ENCODE data around the gene CRADD.
"Not testable (repeated sequence)": the region's sequence is repeated elsewhere in the genome, so short reads cannot be mapped to it uniquely, and the experiment has no call there.

CRADD gene

DNA sequence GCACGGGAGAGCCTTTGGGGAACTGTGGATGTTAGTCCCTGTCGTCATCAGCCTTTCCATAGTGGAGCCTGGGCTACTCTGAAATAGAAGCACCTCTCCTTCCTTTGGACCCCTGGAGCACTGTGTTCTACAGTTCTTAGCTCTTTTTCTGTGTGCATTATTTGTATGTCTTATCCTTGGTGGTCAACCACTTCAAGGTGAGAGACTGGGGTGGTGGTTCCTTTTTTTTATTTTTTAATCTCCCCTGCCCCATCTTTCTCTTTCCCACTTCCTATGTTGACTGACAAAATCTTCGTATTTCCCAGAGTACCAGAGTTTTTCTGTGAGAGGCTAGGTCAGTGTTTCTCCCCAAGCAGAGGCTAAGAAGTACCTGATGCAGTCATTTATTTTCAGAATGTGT lies 111.7 kb downstream of the CRADD start:
- no peak for DNase-seq

DNA sequence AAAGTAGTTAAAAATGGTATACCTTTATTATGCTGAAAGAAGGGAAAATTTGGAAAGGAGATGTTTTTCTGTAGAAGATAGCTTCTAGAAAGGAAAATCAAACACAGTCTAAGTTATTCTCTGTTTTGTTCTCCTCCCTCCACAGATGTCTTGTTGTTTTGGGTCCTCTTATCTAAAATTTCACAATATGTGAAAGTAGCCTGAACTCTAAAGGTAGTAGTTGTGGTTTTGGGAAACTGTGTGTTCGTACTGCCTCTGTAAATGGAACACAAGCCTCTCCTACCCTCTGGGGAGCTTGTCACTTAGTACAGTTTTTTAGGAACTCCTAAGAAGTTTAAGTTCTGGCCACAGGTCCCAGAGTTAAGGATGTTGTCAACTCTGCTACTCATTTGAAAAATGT lies 112.6 kb downstream of the CRADD start:
- no peak for DNase-seq

DNA sequence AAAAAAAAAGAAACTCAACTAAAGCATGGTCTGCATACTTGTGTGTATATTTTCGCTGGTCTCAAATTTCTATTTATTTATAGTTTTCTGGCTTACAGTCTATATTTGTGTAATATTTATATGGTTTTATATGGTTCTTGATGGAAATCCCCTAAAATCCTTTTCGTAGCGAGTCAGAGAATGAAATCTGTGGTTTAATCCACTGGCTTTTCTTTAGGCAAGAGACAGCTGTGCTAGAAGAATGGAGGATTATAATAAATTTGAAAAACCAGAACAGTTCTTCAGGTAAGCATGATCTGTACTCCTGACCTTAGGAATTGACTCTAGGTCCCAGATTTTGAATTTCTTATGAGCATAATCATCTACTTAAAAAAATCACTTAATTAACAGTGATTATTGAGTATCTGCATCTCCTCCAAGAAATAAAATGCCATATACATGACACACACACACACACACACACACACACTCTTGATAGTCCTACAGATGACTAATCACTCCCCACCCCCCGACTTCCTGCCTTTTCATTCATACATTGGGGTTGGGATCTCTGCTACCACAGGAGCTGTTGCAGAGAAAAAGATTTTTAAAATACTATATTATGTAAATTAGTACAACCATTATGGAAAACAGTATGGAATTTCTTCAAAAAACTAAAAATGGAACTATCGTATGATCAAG lies 113.4 kb downstream of the CRADD start:
- no peak for DNase-seq

GRCh38 chr12:93793007-93793406 lies 115.8 kb downstream of the CRADD start:
- no peak for DNase-seq

DNA sequence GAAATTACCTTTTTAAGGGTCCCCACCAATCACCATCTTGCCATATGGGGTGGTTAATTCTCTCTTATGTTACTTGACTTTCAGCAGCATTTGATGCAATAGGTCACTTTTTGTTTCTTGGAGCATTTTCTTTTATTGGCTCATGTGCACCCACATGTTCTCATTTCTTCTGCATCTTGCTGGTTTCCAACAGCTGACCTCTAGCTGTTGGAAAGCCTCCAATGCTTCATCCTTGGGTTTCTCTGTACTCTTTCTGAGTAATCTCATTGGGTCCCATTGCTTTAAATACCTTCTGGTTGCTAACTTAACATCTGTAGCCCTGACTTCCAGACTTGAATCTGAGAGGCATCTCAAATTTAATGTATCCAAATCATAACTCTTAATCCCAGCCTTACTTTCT lies 116.8 kb downstream of the CRADD start:
- no peak for DNase-seq

- DNase-seq, result no peak
Observed at GRCh38 chr12:93794738-93795137, 117.6 kb downstream of the CRADD start.

DNA sequence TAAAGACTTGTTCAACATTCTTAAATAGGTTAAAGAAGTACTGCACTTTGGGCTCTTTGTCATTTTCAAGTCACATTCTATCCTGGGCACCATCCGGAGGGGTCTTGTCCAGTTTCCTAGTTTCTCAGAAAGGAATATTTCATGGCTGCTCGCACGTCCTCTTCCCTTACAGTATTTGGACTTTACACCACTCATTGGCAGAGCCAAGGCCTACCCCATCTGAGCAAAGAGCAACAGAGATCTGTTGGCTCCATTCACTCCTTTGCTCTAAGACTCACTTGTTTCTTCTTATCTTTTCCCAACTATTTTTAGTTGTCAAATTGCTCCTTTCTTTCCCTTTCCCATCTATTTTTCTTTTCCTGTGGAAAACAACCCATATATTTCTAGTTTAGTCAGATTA lies 118.2 kb downstream of the CRADD start:
- DNase-seq, result no peak

- no peak for DNase-seq
Observed at GRCh38 chr12:93796729-93797128, 119.6 kb downstream of the CRADD start.

DNA sequence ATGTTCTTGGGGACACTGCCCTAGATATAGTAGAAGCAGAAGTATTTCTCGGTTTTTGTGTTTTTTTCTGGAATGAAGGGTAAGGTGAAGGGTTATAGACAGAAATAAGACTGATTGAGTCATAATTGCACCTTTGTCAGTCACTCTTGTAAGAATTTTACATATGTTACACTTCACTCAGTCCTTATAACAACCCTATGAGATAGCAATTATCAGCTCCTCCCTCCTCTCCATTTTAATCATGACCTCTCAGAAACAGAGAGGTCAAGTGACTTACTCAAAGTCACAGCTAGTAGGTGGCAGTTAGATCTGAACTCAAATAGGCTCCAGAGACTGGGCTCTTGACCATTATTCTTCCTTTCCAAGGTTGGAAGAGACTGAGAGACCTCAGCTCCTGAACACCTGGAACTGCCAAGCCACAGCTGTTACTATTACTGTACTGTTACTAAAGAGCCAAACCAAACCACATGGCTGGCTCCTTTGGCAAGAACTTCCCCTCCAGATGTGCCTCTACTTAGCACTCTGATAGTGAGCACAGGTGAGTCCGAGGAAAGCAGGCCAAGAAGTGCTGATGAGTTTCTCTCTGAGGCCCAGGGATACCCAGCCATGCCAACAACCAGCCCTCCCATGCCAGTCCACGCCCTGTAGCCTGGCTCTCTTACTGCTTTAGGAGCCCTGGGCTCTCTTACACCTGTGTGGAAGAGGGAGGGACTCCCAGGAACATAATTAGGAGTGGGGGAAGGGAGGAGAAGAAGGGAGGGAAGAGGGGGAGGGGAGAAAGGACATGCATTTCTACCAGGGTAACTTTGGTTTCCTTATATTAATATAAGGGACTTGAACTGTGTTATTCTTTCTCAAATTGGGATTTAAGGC lies 121.3 kb downstream of the CRADD start:
- DNase-seq, result no peak

DNA sequence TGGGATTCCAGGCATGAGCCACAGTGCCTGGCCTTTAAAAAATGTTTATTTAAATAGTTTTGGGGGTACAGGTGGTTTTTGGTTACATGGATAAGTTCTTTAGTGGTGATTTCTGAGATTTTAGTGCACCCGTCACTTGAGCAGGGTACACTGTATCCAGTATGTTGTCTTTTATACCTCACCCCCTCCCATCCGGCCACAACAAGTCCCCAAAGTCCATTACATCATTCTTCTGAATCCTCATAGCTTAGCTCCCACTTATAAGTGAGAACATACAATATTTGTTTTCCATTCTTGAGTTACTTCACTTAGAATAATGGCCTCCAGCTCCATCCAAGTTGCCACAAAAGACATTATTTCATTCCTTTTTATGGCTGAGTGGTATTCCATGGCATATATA lies 124.5 kb downstream of the CRADD start:
- DNase-seq, result not testable (repeated sequence)

DNA sequence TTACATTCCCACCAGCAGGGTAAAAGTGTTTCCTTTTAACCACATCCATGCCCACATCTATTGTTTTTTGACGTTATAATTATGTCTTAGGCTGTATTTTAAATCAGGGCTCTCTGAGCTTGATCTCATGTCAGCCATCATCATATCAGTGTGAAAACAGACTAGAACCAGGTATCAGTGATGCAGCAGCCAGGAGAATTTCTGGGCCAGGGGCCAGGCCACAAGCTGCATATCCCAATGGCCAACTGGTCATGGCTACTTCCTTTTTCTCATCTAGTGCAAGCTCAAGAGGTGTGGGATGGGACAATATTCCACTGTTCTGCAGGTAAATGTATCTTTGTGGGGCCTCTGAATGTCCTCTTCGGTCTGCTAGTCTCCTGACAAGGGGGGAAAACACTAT lies 125.1 kb downstream of the CRADD start:
- DNase-seq, result no peak

DNA sequence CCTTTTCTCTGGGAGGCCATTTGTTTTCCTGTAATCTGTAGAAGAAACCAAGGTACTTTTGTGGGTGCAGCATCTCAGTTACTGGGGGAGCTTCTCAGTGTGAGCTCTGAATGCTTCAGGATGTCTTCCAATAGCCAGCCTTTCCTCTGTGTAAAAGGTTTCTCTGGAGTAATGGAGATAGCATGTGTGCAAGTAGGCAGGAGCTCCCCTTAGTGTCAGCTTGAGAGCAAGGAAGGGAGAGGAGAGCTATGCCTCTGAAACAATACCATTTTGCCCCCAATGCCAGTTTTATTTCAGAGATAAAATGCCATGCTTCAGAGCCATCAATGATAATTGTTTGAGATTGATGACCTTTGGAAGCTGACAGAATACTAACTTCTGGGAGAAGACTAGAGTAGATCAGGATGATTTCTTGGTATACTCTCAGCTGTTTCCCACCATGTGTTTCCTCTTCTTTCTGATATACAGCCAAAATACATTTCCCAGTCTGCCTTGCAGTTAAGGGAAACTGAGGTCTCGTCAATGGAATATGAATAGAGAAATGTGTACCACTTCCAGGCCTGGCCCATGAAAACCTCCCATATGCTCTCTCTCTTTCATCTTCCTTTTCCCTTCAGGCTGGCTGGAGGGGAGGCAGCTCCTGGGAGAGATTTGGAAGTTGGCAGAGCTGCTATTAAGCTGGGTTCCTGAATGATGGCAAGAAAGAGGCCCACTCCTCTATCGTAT lies 125.7 kb downstream of the CRADD start:
- no peak for DNase-seq

DNA sequence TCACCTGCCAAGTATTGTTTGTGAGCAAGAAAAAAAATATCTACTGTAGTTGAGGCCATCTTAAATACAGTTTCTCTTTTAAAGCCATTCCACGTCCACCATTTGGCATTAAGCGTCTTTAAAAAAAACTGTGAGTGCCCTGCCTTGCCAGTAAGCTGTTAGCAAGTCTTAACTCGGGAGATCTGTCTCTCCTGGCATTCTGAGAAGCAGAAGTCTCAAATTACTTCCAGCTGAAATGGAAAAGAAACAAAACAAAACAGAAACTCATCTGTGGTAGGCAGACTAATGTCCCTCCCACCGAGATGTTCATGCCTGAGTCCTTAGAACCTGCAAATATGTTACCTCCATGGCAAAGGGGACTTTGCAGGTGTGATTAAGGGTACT lies 126.2 kb downstream of the CRADD start:
- DNase-seq, result no peak

GRCh38 chr12:93804392-93805179 lies 127.4 kb downstream of the CRADD start:
- DNase-seq, result no peak

GRCh38 chr12:93805736-93806141 lies 128.6 kb downstream of the CRADD start:
- no peak for DNase-seq

DNA sequence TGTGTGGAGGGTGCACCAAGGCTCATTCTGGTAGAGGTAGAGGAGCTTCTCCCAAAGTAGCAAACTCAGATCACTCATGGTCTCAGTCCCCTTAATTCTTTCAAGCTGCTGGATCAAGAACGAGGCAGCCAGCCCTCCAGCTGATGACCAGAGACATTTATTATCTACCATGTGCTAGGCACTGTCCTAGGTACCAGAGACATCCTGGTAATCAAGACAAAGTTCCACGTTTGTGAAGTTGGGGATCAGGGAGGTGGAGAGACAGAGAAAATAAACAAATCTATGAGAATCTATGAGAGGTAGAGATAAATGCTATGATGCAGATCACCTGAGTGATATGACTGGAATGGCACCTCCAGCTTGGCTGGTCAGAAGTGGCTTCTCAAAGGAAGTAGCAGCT lies 130.2 kb downstream of the CRADD start:
- no peak for DNase-seq

DNA sequence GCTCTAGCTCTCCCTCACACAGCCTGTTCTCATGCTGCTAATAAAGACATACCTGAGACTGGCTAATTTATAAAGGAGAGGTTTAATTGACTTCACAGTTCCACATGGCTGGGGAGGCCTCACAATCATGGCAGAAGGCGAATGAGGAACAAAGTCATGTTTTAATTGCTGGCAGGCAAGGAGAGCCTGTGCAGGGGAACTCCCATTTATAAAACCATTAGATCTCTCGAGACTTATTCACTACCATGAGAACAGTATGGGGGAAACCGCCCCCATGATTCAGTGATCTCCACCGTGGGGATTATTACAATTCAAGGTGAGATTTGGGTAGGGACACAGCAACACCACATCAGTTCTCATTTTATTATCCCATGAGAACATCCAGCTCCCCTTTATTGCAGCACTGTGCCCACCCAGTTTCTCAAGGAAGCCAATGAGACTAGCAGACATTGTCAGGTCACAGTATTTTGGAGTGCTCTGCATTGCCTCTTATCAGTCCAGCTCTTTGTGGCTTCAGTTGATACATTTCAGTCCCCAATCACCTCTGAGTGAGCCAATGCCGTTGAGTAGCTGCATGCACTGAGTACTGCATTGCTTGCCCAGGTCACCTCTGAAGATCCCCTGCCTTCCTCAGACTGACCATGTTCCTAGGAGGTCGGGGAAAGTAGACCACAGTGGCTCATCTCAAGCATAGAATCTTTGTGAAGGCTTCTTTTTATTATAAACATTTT lies 131.2 kb downstream of the CRADD start:
- DNase-seq, result no peak

GRCh38 chr12:93812626-93813025 lies 135.5 kb downstream of the CRADD start:
- DNase-seq, result no peak

DNA sequence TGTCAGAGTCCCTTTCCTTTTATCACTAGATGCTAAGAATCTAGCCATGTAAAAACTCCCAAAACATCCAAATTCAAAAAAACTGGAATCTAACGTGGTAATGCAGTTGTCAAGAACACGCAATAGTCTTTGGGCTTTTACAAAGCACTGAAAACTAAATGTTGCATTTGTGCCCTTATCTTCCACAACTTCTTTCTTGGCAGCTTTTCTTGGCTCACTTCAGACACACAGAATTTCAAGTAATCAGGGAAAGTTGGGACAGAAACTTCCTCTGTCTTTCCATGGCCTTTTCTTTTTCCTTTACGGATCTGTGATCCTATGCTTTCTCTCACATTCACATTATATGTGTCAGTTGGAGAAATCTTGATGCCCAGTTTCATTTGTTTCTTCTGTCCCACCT lies 136.0 kb downstream of the CRADD start:
- no peak for DNase-seq

GRCh38 chr12:93813972-93814821 lies 137.0 kb downstream of the CRADD start:
- DNase-seq, result no peak

- no peak for DNase-seq
Observed at GRCh38 chr12:93818488-93819049, 141.4 kb downstream of the CRADD start.
